Measurements from ENCODE around the gene BLM. TPM values are rescaled to one million over a fixed set of nuclear protein-coding genes. Genes with fewer than 3 reads are reported as not detected.

The BLM gene
- total and polyA plus RNA-seq, 2 of the 13 experiments (the other 11 are each of a cell fraction or from before 2014, with no cell fraction given), result 5.1 to 11.8 TPM

- TF ChIP-seq ZBTB2 (CRISPR knock-in tag; IDR thresholded peaks at IDR 0.05; ENCODE audit: low read depth), result no peak
- no peak for TF ChIP-seq ZSCAN21 (CRISPR knock-in tag; IDR thresholded peaks at IDR 0.05; ENCODE audit: borderline replicate concordance)
- TF ChIP-seq ZBTB10 (CRISPR knock-in tag; IDR thresholded peaks at IDR 0.05; ENCODE audit: borderline replicate concordance), result no peak
- no peak for TF ChIP-seq GABPA (IDR thresholded peaks at IDR 0.05; ENCODE audit: low read depth, low read length)
- TF ChIP-seq GABPA (CRISPR knock-in tag; IDR thresholded peaks at IDR 0.05; ENCODE audit: low read depth), result no peak
- no peak for TF ChIP-seq NFE2L1 (CRISPR knock-in tag; IDR thresholded peaks at IDR 0.05; ENCODE audit: borderline replicate concordance)
- no peak for TF ChIP-seq ZNF253 (CRISPR knock-in tag; IDR thresholded peaks at IDR 0.05; ENCODE audit: borderline replicate concordance)
- no peak for TF ChIP-seq ZNF746 (CRISPR knock-in tag; IDR thresholded peaks at IDR 0.05)
- TF ChIP-seq ATF3 (CRISPR knock-in tag; IDR thresholded peaks at IDR 0.05), result no peak
- TF ChIP-seq ZNF761 (CRISPR knock-in tag; conservative IDR thresholded peaks at IDR 0.05), result no peak
Observed at GRCh38 chr15:90707489-90707888, 9.7 kb upstream of the BLM start (continued).

Measured in HepG2 (cell line).